GM18519 (cell line): ENCODE results near the gene PRR15.
"Not testable (repeated sequence)": the region's sequence is repeated elsewhere in the genome, so short reads cannot be mapped to it uniquely, and the experiment has no call there.

Experiments
- ATAC-seq: cut with Tn5 transposase; IDR thresholded peaks from one replicate; pipeline ENCODE4 v1.9.1; 2021; ENCODE audit warnings: mild to moderate bottlenecking, moderate library complexity; ENCODE audit not compliant: unreplicated experiment, low FRiP score

PRR15 gene

GRCh38 chr7:29563590-29564495, at the start of gene PRR15:
PRR15 (plus strand) TSS chr7:29563835; CDS start chr7:29566330, 2,495 bp downstream.
- no peak for ATAC-seq

- no peak for ATAC-seq
These were observed 47.1 kb upstream of the PRR15 start for GRCh38 chr7:29516491-29516890.

- ATAC-seq: no peak
These were observed 45.0 kb upstream of the PRR15 start for GRCh38 chr7:29518616-29519015.

GRCh38 chr7:29523728-29524127, 39.9 kb upstream of the PRR15 start:
- ATAC-seq: no peak

- no peak for ATAC-seq
These were observed 36.0 kb upstream of the PRR15 start for GRCh38 chr7:29527505-29528108.

- not testable (repeated sequence) for ATAC-seq
These were observed 35.1 kb upstream of the PRR15 start for GRCh38 chr7:29528526-29528925.

- no peak for ATAC-seq
These were observed 25.2 kb upstream of the PRR15 start for GRCh38 chr7:29538389-29538788.

GRCh38 chr7:29539471-29539870, 24.2 kb upstream of the PRR15 start:
- no peak for ATAC-seq

- no peak for ATAC-seq
These were observed 16.2 kb upstream of the PRR15 start for GRCh38 chr7:29547421-29547820.

- no peak for ATAC-seq
These were observed 14.8 kb upstream of the PRR15 start for GRCh38 chr7:29548823-29549222.

GRCh38 chr7:29552392-29552791, 11.2 kb upstream of the PRR15 start:
- ATAC-seq: no peak

GRCh38 chr7:29555061-29555460, 8.6 kb upstream of the PRR15 start:
- ATAC-seq: no peak

- ATAC-seq: no peak
These were observed 7.0 kb upstream of the PRR15 start for GRCh38 chr7:29556405-29557195.

- ATAC-seq: no peak
These were observed 5.7 kb upstream of the PRR15 start for GRCh38 chr7:29557954-29558353.

- ATAC-seq: no peak
These were observed 2.4 kb upstream of the PRR15 start for GRCh38 chr7:29561271-29561670.

- ATAC-seq: no peak
These were observed 1.3 kb upstream of the PRR15 start for GRCh38 chr7:29562307-29562706.

- no peak for ATAC-seq
These were observed 1.0 kb downstream of the PRR15 start for GRCh38 chr7:29564496-29565223.

- no peak for ATAC-seq
These were observed 1.6 kb downstream of the PRR15 start for GRCh38 chr7:29565224-29565630.

- no peak for ATAC-seq
These were observed 2.0 kb downstream of the PRR15 start for GRCh38 chr7:29565634-29565981.

GRCh38 chr7:29565982-29566746, 2.5 kb downstream of the PRR15 start:
- ATAC-seq: no peak
